ENCODE results near the gene CDK5. TPM values are rescaled to one million over a fixed set of nuclear protein-coding genes. Genes with fewer than 3 reads are reported as not detected.

CDK5 gene
- total and polyA plus RNA-seq, 9 of the 15 experiments (the other 6 are each of a cell fraction or from before 2014, with no cell fraction given): 3.2 to 38.0 (median 27.5) TPM

DNA sequence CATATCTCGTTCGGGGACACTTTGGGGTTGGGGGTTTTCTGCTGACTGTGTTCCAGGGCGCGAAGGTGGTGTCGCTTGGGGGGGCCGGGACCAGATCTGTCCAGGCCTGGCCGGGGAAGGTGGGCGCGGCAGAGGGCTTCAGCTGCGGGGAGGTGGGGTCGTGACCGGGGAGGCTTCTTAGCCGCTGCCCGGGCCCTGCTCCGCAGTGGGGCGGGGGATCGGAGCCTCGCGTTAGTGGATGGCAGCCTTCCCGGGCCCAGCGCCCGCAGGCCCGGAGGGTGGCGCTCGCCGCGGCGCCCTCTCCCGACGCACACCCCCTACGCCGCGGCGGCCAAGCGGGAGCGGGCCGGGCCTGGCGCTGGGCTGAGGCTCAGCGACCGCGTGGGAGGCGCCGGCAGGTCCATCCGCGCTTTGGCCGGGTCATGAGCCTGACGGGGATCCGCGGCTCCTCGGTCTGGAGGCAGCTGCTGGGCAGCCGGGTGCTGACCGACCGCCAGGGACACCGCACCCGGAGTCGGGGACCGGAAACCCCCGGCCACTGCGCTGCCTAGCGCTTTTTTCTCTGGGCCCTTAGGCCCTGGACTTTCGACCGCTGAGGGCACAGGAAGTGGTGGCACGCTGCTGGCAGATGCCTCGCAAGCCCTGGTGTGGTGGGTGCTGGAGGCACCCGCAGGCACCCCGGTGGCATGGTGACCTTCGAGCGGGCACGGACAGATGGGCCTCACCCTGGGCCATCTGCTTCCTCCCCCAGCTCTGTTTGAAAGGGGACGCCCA is 29.7 kb upstream of the CDK5 start (continued):
- TF ChIP-seq UBTF (IDR thresholded peaks at IDR 0.05; ENCODE audit: borderline replicate concordance in 1 of 2, low read depth in 2 of 2, low read length in 2 of 2): peak; percentile 96 to 98; a peak in 3 of 4 replicates
- no peak for TF ChIP-seq ZNF3 (CRISPR knock-in tag; IDR thresholded peaks at IDR 0.05)
- no peak for TF ChIP-seq DNMT1 (IDR thresholded peaks at IDR 0.05)
- no peak for TF ChIP-seq KAT2B (IDR thresholded peaks at IDR 0.05; ENCODE audit: low read depth, low read length)
- no peak for TF ChIP-seq FUS (optimal IDR thresholded peaks at IDR 0.05; ENCODE audit: low read depth, low read length)
- TF ChIP-seq, protein P1, sequence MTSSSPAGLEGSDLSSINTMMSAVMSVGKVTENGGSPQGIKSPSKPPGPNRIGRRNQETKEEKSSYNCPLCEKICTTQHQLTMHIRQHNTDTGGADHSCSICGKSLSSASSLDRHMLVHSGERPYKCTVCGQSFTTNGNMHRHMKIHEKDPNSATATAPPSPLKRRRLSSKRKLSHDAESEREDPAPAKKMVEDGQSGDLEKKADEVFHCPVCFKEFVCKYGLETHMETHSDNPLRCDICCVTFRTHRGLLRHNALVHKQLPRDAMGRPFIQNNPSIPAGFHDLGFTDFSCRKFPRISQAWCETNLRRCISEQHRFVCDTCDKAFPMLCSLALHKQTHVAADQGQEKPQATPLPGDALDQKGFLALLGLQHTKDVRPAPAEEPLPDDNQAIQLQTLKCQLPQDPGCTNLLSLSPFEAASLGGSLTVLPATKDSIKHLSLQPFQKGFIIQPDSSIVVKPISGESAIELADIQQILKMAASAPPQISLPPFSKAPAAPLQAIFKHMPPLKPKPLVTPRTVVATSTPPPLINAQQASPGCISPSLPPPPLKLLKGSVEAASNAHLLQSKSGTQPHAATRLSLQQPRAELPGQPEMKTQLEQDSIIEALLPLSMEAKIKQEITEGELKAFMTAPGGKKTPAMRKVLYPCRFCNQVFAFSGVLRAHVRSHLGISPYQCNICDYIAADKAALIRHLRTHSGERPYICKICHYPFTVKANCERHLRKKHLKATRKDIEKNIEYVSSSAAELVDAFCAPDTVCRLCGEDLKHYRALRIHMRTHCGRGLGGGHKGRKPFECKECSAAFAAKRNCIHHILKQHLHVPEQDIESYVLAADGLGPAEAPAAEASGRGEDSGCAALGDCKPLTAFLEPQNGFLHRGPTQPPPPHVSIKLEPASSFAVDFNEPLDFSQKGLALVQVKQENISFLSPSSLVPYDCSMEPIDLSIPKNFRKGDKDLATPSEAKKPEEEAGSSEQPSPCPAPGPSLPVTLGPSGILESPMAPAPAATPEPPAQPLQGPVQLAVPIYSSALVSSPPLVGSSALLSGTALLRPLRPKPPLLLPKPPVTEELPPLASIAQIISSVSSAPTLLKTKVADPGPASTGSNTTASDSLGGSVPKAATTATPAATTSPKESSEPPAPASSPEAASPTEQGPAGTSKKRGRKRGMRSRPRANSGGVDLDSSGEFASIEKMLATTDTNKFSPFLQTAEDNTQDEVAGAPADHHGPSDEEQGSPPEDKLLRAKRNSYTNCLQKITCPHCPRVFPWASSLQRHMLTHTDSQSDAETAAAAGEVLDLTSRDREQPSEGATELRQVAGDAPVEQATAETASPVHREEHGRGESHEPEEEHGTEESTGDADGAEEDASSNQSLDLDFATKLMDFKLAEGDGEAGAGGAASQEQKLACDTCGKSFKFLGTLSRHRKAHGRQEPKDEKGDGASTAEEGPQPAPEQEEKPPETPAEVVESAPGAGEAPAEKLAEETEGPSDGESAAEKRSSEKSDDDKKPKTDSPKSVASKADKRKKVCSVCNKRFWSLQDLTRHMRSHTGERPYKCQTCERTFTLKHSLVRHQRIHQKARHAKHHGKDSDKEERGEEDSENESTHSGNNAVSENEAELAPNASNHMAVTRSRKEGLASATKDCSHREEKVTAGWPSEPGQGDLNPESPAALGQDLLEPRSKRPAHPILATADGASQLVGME (CRISPR knock-in tag; IDR thresholded peaks at IDR 0.05): no peak
- 0 out of 2 replicates have a peak, but pooled peaks have one; percentile 68 for TF ChIP-seq KAT7 (CRISPR knock-in tag; IDR thresholded peaks at IDR 0.05; ENCODE audit: borderline replicate concordance)
- TF ChIP-seq MTA2 (IDR thresholded peaks at IDR 0.05; ENCODE audit: low read depth): no peak
- TF ChIP-seq CSDE1 (IDR thresholded peaks at IDR 0.05): no peak
- TF ChIP-seq ZNF76 (CRISPR knock-in tag; IDR thresholded peaks at IDR 0.05; ENCODE audit: borderline replicate concordance): no peak
- TF ChIP-seq FOXA1 (IDR thresholded peaks at IDR 0.05; ENCODE audit: borderline replicate concordance): no peak
- TF ChIP-seq ETV6 (IDR thresholded peaks at IDR 0.05; ENCODE audit: borderline replicate concordance in 1 of 2, low read depth in 2 of 2, low read length in 1 of 2): peak in 1 of 2 experiments; percentile 43; a peak in 1 of 4 replicates
- TF ChIP-seq ETV6 (CRISPR knock-in tag; IDR thresholded peaks at IDR 0.05; ENCODE audit: borderline replicate concordance): no peak
- TF ChIP-seq RBM17 (IDR thresholded peaks at IDR 0.05; ENCODE audit: borderline replicate concordance, low read depth, low read length): no peak
- TF ChIP-seq, protein P2, sequence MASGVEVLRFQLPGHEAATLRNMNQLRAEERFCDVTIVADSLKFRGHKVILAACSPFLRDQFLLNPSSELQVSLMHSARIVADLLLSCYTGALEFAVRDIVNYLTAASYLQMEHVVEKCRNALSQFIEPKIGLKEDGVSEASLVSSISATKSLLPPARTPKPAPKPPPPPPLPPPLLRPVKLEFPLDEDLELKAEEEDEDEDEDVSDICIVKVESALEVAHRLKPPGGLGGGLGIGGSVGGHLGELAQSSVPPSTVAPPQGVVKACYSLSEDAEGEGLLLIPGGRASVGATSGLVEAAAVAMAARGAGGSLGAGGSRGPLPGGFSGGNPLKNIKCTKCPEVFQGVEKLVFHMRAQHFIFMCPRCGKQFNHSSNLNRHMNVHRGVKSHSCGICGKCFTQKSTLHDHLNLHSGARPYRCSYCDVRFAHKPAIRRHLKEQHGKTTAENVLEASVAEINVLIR (CRISPR knock-in tag; IDR thresholded peaks at IDR 0.05): no peak
- TF ChIP-seq, protein P3, sequence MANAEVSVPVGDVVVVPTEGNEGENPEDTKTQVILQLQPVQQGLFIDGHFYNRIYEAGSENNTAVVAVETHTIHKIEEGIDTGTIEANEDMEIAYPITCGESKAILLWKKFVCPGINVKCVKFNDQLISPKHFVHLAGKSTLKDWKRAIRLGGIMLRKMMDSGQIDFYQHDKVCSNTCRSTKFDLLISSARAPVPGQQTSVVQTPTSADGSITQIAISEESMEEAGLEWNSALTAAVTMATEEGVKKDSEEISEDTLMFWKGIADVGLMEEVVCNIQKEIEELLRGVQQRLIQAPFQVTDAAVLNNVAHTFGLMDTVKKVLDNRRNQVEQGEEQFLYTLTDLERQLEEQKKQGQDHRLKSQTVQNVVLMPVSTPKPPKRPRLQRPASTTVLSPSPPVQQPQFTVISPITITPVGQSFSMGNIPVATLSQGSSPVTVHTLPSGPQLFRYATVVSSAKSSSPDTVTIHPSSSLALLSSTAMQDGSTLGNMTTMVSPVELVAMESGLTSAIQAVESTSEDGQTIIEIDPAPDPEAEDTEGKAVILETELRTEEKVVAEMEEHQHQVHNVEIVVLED (CRISPR knock-in tag; IDR thresholded peaks at IDR 0.05): peak; percentile 93
- no peak for TF ChIP-seq RFX7 (CRISPR knock-in tag; IDR thresholded peaks at IDR 0.05)

All from K562 (cell line).